Muscle layer of duodenum (tissue), 2 donors: Measurements from ENCODE around the gene CSK.
A peak's percentile ranks its signal among the peaks of the same experiment; 100 is the strongest.

Source experiments
- H3K27ac ChIP-seq: one replicate; pipeline ENCODE4 v1.7.0; 2013; ENCODE audit warnings: mild to moderate bottlenecking, low read length
- H3K27me3 ChIP-seq: one replicate; pipeline ENCODE4 v1.7.0; 2013; ENCODE audit warnings: low read depth, mild to moderate bottlenecking, control low read depth, low read length
- H3K36me3 ChIP-seq, 2 donors: one replicate each; pipeline ENCODE4 v1.7.0; 2013; ENCODE audit warnings: low read length in 2 of 2, control low read depth in 1 of 2, mild to moderate bottlenecking in 1 of 2; ENCODE audit not compliant: insufficient read depth in 2 of 2, control insufficient read depth in 1 of 2
- H3K4me1 ChIP-seq, 2 donors: one replicate each; pipeline ENCODE4 v1.7.0; 2013; ENCODE audit warnings: low read length in 2 of 2, mild to moderate bottlenecking in 2 of 2, control low read depth in 1 of 2, moderate library complexity in 1 of 2; ENCODE audit not compliant: insufficient read depth in 2 of 2, control insufficient read depth in 1 of 2
- H3K4me3 ChIP-seq, 2 donors: one replicate each; pipeline ENCODE4 v1.7.0; 2013; ENCODE audit warnings: low read length in 2 of 2, low read depth in 1 of 2, mild to moderate bottlenecking in 1 of 2
- H3K9me3 ChIP-seq, 2 donors: one replicate each; pipeline ENCODE4 v1.7.0; 2013; ENCODE audit warnings: low read length in 2 of 2, control low read depth in 1 of 2, mild to moderate bottlenecking in 1 of 2; ENCODE audit not compliant: control insufficient read depth in 1 of 2
- donor health status: healthy.

Gene CSK

DNA sequence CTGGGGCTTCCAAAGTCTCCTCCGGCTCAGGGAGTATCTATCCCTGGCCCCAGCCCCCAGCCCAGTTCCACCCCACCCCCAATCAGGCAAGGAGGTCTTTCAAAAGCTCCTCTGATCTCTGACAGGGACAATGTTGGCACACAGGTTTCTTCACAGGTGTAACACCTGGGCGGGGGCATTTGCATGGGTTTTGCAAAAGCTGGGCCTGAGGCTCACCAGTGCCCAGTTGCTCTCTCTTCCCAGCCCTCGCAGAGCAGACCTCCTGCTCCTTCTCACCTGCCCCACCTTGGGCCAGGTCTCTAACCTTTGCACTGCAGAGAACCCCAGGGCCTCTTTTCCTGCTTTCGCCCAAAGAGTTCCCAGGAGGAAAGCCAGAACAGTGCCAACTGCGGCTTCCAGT, 8.6 kb upstream of the CSK start:
- H3K4me3 ChIP-seq = no peak overlapping the region
- peaks cover 7 to 16% of the 10 kb centered on the region in 2 donors for H3K4me1 ChIP-seq
- no peaks in the 10 kb centered on the region for H3K27me3 ChIP-seq
- no peaks in the 10 kb centered on the region for H3K36me3 ChIP-seq
- no peaks in the 10 kb centered on the region for H3K9me3 ChIP-seq
- peak overlapping the region; percentile 16 for H3K27ac ChIP-seq

DNA sequence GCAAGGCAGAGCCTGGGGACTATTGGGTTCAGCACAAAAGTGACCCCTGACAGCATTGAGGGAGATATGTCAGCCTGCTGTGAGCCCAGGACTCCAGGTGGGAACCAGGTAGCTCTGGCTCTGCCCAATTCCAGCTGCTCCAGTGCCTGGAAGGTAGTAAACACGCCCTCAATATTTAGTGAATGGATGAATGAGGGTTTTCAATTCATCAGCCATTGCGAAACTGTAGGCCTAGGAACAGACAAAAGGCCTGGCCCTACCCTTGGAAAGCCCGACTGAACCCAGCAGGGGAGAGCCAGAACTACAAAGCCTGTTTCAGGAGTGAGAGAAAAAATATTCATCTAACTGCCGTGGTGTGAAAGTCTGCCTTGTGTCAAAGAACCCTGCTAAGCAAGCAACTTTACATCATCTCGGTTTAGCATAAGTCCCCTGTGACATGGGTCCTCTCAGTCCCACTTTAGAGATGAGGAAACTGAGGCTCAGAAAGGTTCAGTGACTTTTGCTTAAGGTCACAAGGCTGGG, 8.1 kb upstream of the CSK start:
- Histone ChIP-seq H3K9me3 (no peaks in the 10 kb centered on the region), H3K4me3 (no peak overlapping the region), H3K4me1 (peaks cover 7 to 16% of the 10 kb centered on the region in 2 donors), H3K27ac (peak overlapping the region; percentile 16), H3K27me3 (no peaks in the 10 kb centered on the region), H3K36me3 (no peaks in the 10 kb centered on the region)

DNA sequence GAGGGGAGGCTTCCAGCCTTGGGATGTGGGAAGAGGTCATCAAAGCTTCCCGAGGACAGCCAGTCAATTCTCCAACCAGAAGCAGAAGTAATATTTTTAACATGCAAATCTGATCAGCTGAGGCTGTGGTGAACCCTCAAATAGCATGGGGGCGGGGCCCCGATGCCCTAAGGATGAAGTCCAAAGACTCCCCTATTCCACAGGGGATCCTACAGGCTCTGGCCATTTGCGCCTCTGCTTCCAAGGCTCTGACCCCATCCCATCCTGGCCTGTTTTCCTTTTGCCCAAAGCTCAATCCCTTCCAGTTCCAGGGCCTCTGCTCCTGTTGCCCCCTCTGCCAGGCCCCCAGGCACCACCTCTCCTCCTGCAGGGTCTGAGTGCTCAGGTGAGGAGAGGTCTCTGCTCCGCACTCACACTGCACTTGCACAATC, 6.7 kb upstream of the CSK start:
- Histone ChIP-seq H3K4me1 (peaks cover 7 to 16% of the 10 kb centered on the region in 2 donors), H3K9me3 (no peaks in the 10 kb centered on the region), H3K27ac (no peak overlapping the region), H3K27me3 (no peaks in the 10 kb centered on the region), H3K36me3 (no peaks in the 10 kb centered on the region), H3K4me3 (no peak overlapping the region)

DNA sequence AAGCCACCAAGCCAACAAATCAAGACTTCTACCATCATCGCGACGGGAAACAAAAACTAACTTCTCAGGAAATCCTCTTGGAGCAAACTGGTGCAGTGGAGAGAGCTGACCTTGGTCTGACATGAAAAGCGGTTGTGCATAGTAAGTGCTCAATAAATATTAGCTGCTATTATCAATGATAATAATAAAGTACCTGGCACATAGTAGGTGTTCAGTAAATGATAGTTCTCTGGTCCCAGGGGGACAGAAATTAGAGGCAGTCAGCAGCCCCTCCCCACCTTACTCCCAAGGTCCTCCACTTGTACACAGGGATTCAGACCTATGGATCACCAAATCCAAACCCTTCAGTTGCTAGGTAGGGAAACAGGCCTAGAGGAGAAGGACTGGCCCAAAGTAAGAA, 6.0 kb upstream of the CSK start:
- H3K9me3 ChIP-seq = no peaks in the 10 kb centered on the region
- H3K27me3 ChIP-seq = no peaks in the 10 kb centered on the region
- H3K36me3 ChIP-seq = no peaks in the 10 kb centered on the region
- peaks cover 12 to 17% of the 10 kb centered on the region in 2 donors for H3K4me1 ChIP-seq
- no peak overlapping the region for H3K27ac ChIP-seq
- H3K4me3 ChIP-seq = no peak overlapping the region

DNA sequence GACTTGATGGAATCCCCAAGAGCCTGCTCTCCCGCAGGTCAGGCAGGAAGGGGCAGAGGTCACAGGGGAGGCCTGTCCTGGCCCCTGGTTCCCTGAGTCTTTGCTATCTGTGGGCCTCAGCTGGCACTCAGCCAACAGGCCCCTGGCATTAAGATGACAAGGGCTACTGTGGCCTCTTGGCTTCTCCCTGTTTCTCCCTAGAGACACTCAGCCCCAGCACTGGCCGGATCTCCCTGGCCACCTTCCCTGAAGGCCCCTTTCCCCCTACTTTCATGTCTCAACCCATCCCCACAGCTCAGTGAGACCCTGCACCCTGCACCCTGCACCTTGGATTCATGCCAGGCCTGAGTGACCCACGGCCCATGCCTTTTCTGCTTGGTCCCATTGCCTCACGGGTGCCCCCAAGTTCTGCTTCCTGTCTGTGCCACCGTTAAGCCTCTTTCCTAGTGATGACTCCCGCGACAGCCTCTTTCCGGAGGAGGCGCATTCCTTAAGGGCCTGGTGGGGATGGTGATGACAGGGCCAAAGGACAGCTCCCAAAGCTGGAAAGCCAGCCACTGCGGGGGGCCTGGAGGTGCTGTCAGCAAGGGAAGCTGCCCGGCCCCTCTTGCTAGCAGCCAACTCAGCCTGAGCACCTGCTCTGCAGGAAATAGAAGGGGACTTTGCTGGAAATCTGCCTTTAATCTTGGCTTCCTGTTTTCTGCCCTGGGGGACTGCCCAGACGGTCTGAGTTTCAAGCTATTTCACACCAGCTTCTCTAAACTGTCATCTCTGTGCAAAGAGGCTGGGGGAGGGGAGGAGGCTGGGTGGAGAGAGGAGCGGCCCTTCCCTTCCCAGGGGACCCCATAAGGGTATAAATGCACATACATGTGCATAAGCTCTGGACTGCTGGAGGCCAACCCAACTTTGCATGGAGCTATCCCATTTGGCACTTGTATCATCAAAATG, 4.8 kb upstream of the CSK start:
- Histone ChIP-seq H3K36me3 (no peaks in the 10 kb centered on the region), H3K27me3 (no peaks in the 10 kb centered on the region), H3K4me1 (peaks cover 21 to 24% of the 10 kb centered on the region in 2 donors), H3K27ac (peak overlapping the region; percentile 51), H3K4me3 (no peak overlapping the region), H3K9me3 (no peaks in the 10 kb centered on the region)

DNA sequence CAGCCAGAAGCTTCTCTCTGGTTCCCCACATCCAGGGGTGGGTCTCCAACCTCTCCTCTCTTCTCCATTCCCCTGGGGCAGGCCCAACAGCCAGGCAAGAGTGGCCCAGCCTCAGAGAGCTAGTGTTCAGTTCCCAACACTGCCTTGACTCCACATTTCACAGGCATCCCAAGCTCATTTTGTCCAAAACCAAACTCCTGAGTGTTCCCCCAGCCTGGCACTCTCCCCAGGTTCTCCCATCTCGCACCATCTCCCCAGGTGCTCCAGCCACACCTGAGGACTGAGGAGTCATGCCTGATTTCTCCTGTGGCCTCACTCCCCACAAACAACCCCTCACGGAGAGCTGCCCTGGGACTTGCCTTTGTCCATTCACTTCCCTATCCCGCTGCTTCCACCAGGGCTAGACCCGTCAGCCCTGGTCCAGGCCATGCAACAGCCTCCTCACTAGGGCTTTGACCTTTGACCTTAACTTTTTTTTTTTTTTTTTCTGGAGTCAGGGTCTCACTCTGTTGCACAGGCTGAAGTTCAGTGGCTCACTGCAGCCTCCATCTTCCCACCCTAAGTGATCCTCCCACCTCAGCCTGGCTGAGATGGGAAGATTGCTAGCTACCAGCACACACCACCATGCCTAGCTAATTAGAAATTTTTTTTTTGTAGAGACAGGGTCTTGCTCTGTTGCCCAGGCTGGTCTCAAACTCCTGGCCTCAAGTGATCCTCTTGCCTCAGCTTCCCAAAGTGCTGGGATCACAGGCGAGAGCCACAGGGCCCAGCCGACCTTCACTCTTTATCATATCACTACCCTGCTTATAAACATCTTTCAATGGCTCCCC, 3.9 kb upstream of the CSK start:
- H3K4me1 ChIP-seq = peaks cover 23 to 24% of the 10 kb centered on the region in 2 donors
- H3K27me3 ChIP-seq = no peaks in the 10 kb centered on the region
- H3K4me3 ChIP-seq = no peak overlapping the region
- no peaks in the 10 kb centered on the region for H3K9me3 ChIP-seq
- no peaks in the 10 kb centered on the region for H3K36me3 ChIP-seq
- H3K27ac ChIP-seq = peak overlapping the region; percentile 36

DNA sequence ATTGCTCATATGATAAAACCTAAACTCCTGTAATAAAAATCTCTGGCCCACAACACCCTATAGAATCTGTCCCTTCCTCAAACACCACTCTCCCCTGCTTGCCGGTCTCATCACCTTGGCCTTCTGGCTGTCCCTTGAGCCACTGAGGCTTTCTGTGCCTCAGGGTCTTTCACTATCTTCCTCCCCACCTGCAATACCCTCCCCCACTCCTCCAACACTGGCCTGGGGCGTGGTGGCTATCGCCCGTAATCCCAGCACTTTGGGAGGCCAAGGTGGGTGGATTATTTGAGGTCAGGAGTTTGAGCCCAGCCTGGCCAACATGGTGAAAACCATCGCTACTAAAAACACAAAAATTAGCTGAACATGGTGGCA, 3.3 kb upstream of the CSK start:
- Histone ChIP-seq H3K9me3 (no peaks in the 10 kb centered on the region), H3K36me3 (no peaks in the 10 kb centered on the region), H3K27me3 (no peaks in the 10 kb centered on the region), H3K4me1 (peaks cover 24 to 29% of the 10 kb centered on the region in 2 donors), H3K4me3 (no peak overlapping the region), H3K27ac (no peak overlapping the region)

DNA sequence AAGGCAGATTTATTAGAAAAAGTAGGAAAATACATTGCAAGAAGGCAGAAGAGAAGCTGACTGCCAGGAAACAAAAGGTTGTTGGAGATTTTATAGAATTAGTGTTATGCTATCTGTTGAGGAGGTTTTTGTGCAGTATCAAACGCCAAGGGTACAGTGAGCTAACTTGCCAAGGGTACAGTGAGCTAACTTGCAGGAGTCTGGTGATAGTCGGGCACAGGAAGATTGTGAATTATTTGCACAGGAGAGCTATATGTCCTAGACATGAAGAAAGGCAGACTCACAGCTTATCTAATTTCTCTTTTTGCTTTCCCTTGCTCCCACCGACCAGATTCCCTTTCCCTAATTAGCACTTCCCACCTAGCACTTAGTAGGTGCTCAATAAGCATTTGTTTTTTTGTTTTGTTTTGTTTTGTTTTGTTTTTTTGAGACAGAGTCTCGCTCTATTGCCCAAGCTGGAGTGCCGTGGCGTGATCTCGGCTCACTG, 2.7 kb upstream of the CSK start:
- Histone ChIP-seq H3K4me3 (no peak overlapping the region), H3K27ac (peak overlapping the region; percentile 51), H3K36me3 (no peaks in the 10 kb centered on the region), H3K9me3 (no peaks in the 10 kb centered on the region), H3K27me3 (no peaks in the 10 kb centered on the region), H3K4me1 (peaks cover 24 to 35% of the 10 kb centered on the region in 2 donors)

DNA sequence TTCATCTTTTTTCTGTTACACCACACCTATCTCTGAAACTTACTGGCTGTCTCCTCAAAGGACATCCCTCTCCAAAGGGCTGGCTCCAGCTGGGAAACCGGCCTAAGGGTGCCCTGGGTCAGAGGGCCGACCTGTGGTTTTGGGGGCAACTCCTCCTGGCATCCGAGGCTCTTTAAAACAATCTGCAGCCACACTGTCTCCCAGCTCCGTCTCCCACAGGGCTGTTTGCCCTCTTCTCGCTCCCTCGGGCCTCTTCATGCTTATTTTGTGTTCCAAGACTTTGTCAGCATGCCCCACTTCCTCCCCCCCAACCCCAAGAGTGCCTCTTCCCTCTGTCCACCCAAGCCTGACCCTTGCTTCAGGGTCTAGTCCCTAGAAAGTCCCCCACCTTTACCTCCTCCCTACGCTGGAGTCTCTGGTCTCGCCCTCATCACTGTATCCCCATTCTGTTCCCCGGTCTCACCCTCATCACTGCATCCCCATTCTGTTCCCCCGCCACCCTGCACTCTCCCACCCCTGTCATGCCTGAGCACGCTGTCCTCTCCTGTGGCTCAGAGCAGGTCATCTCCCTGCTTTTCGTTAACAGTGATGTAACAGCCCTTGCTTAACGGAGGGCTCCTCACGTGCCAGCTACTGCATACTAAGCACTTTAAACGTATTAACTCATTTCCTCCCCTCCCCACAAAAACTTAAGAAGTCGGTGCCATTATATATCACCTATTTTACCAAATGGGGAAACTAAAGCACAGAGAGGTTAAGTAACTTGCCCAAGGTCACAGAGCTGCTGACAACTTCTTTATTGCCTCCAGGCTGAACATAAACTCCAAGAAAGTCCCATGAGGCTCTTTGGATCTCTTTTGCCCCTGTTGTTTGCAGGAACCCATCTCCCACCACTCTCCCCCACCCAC, 1.1 kb upstream of the CSK start:
- Histone ChIP-seq H3K4me1 (peaks cover 38 to 50% of the 10 kb centered on the region in 2 donors), H3K9me3 (no peaks in the 10 kb centered on the region), H3K27me3 (no peaks in the 10 kb centered on the region), H3K4me3 (peak overlapping the region; percentile 61 to 66), H3K36me3 (no peaks in the 10 kb centered on the region), H3K27ac (peak overlapping the region; percentile 56)

DNA sequence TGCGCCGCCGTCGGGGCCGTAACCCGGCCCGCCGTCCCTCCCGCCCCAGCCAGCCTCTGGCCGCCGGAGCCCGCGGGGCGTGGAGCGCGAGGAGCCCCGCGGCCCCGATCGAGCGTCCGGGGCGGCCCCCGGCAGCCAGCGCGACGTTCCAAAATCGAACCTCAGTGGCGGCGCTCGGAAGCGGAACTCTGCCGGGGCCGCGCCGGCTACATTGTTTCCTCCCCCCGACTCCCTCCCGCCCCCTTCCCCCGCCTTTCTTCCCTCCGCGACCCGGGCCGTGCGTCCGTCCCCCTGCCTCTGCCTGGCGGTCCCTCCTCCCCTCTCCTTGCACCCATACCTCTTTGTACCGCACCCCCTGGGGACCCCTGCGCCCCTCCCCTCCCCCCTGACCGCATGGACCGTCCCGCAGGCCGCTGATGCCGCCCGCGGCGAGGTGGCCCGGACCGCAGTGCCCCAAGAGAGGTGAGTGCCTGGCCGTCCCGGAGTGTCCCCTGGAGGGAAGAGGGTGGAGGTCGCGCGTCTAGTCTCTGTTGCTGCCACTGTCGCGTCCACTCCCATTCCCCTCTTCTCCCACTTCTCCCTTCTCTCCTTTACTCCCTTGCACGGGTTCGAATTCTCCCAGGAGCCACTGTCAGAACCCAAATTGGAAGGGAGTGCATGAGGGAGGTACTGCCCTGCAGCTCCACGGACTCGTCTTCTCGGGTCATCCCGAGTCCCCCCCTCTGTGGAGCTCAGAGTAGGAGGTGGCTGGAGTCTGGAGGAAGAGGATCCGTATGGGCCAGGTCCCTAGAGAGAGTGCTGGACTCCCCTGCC, 585 bp downstream of the CSK start:
- Histone ChIP-seq H3K4me1 (peaks cover 36 to 64% of the 10 kb centered on the region in 2 donors), H3K27ac (peak overlapping the region; percentile 81), H3K27me3 (no peaks in the 10 kb centered on the region), H3K36me3 (no peaks in the 10 kb centered on the region), H3K9me3 (no peaks in the 10 kb centered on the region), H3K4me3 (peak overlapping the region; percentile 92 to 96)
